Esophagus muscularis mucosa (tissue), 4 donors: Measurements from ENCODE around the gene MEIOB.

ENCODE experiments used
- CTCF ChIP-seq, 3 experiments: fragments of 200-600 bp in 2 of 3; fragments of 450-650 bp in 1 of 3; sonication (generic) in 2 of 3; IDR thresholded peaks; one replicate each; pipeline ENCODE4 v1.5.1; 2017 to 2019; ENCODE audit warnings: antibody characterized with exemption in 3 of 3, mild to moderate bottlenecking in 2 of 3, moderate library complexity in 1 of 3
- EP300 ChIP-seq: sonication (generic); formaldehyde crosslinking; IDR thresholded peaks from one replicate; pipeline ENCODE4 v1.6.1; 2017; ENCODE audit warnings: antibody characterized with exemption
- POLR2A ChIP-seq: fragments of 450-650 bp; IDR thresholded peaks from one replicate; pipeline ENCODE4 v1.6.1; 2017; ENCODE audit warnings: antibody characterized with exemption, moderate library complexity, mild to moderate bottlenecking, low read depth
- POLR2AphosphoS5 ChIP-seq, 2 donors: sonication (generic); formaldehyde crosslinking; IDR thresholded peaks; one replicate each; pipeline ENCODE4 v1.6.1; 2017; ENCODE audit warnings: antibody characterized with exemption in 2 of 2

- TF ChIP-seq POLR2AphosphoS5 (IDR thresholded peaks at IDR 0.05) (no peak), CTCF (IDR thresholded peaks at IDR 0.05) (no peak), POLR2A (no peak), EP300 (no peak)
Measured at GRCh38 chr16:1845985-1846384, 26.0 kb downstream of the MEIOB start.
